ENCODE data around the gene KRT74.

- TF ChIP-seq MAFK (IDR thresholded peaks at IDR 0.05; ENCODE audit: low read length) (no peak), CBX1 (IDR thresholded peaks at IDR 0.05; ENCODE audit: low read depth) (no peak)
Measured at GRCh38 chr12:52568111-52568510, 5.5 kb downstream of the KRT74 start.
